Heart right ventricle (tissue), 16 donors: ENCODE results near the gene SCAMP3. TPM values are rescaled to one million over a fixed set of nuclear protein-coding genes. Genes with fewer than 3 reads are reported as not detected.

Experiments
- ATAC-seq, 8 donors: fragments of 200-7000 bp; cut with Tn5 transposase; one replicate each; pipeline ENCODE4 v1.9.1; 2020; ENCODE audit warnings: mild to moderate bottlenecking in 8 of 8, moderate library complexity in 8 of 8, moderate number of reproducible peaks in 1 of 8
- DNase-seq, 2 donors: peaks; one replicate each; pipeline ENCODE4 v3.0.0-alpha.2; 2020
- H3K27ac ChIP-seq, 10 donors: fragments of 200-600 bp; sonication (generic) in 2 of 10; one replicate each; pipeline versions ENCODE4 v1.5.0 to v1.8.0; 2020 to 2022; ENCODE audit warnings: mild to moderate bottlenecking in 3 of 10
- H3K27me3 ChIP-seq, 7 donors: fragments of 200-600 bp; one replicate each; pipeline ENCODE4 v1.8.0; 2021 to 2022; ENCODE audit warnings: mild to moderate bottlenecking in 2 of 7
- H3K36me3 ChIP-seq, 9 donors: fragments of 200-600 bp; sonication (generic) in 1 of 9; one replicate each; pipeline versions ENCODE4 v1.5.0 to v1.8.0; 2020 to 2022; ENCODE audit warnings: mild to moderate bottlenecking in 2 of 9
- H3K4me1 ChIP-seq, 9 donors: fragments of 200-600 bp; sonication (generic) in 1 of 9; one replicate each; pipeline versions ENCODE4 v1.5.0 to v1.8.0; 2020 to 2022; ENCODE audit warnings: mild to moderate bottlenecking in 4 of 9
- H3K4me3 ChIP-seq, 10 donors: fragments of 200-600 bp; sonication (generic) in 2 of 10; one replicate each; pipeline versions ENCODE4 v1.5.0 to v1.8.0; 2020 to 2022; ENCODE audit warnings: mild to moderate bottlenecking in 7 of 10, moderate library complexity in 2 of 10
- H3K9me3 ChIP-seq, 11 donors: fragments of 200-600 bp in 10 of 11; sonication (generic) in 2 of 11; one replicate each; pipeline versions ENCODE4 v1.5.0 to v1.8.0; 2013 to 2022; ENCODE audit warnings: mild to moderate bottlenecking in 2 of 11, control low read depth in 1 of 11, moderate library complexity in 1 of 11
- CTCF ChIP-seq, 9 donors: fragments of 200-600 bp; sonication (generic) in 2 of 9; IDR thresholded peaks; one replicate each; pipeline versions ENCODE4 v1.5.0 to v1.8.0; 2021 to 2022; ENCODE audit warnings: antibody characterized with exemption in 9 of 9, mild to moderate bottlenecking in 5 of 9, moderate library complexity in 1 of 9
- WGBS, 2 donors: extraction: QIAGEN DNeasy Blood & Tissue Kit; methylation state at CpG; one replicate each; pipeline ENCODE4 v1.1.7; 2013; ENCODE audit warnings: inconsistent platforms in 1 of 2; 5-methylcytosine and 5-hydroxymethylcytosine counted together
- intact Hi-C, 10 donors: fragments of 100-400 bp; cut with DNase I; formaldehyde crosslinking; loops; one replicate each; pipeline versions ENCODE4 v1.11.1 to v1.14.2; 2022
- long read RNA-seq, 3 donors: library from polyadenylated mRNA; unstranded; transcript quantifications; one replicate each; pipeline ENCODE4 v2.0.0, GENCODE V29; 2020 to 2021
- polyA plus RNA-seq, 2 donors: library from polyadenylated mRNA; stranded (reverse); fragments of 200-250 nt; gene quantifications; one replicate each; pipeline ENCODE4 v1.2.3, GENCODE V29; 2013
- total RNA-seq, 10 donors: library from RNA; stranded (reverse); fragmentation: NEBNext Ultra II Directional in 3 of 10; extraction: Animal tissue kit (Norgen Biotek cat#: 25700) in 3 of 10; gene quantifications; one replicate each; pipeline versions ENCODE4 v1.2.1 to v1.2.4, GENCODE V29; 2021 to 2023
- donor health status: Arrhythmogenic right ventricular cardiomyopathy.
- donor health status: ischemic (EF 13 %, LVEDD 7.1; RV severe dilation, severe dysfunction).
- donor health status: healthy with polysubstance abuse.
- donor health status: DM: no; HTN: yes; CAD: no.
- donor health status: DM: no; HTN: no; CAD: no.
- donor health status: ischemic (EF 25% LVEDD 6.9; RV normal size, moderate dysfunction).
- donor health status: ischemic (EF 25% LVEDD 5.7; RV mildly dilated, moderate dysfunction).
- donor health status: healthy.
- donor health status: DM: yes; HTN: yes; CAD: no.
- donor health status: Ischemic cardiomyopathy.
- donor health status: ischemic (EF 35%, LVEDD 5.7; RV mildly dilated, moderate dysfunction).
- donor health status: nonischemic (EF 11% LVEDD 7.7; RV severe dilation, severe dysfunction).
- donor health status: DM: yes; HTN: yes; CAD: no.
- donor health status: PGD.
- donor health status: ischemic (EF 29% LVEDD 5.4; RV normal size, mild dysfunction).
- donor health status: nonischemic (EF 23%, LVEDD 6.1; RV moderate dilation, normal function).

Gene SCAMP3
- 10 to 100 TPM; 54.1 to 73.1 (median 60.1) TPM for total RNA-seq
- 100 to 1,000 TPM in 1 of 2 donors, 10 to 100 TPM in 1; 47.9 to 109 TPM for polyA plus RNA-seq
- long read RNA-seq, donor 1, transcript SCAMP3-201 (9 exons, 1,446 nt): major isoform, 45 of 72 reads
- long read RNA-seq, donor 1, transcript SCAMP3-202 (8 exons, 1,537 nt): minor isoform, 7 of 72 reads
- long read RNA-seq, donor 1, partial matches to known transcripts: 8 of 72 reads
- long read RNA-seq, donor 1, other reads (novel, unspliced or antisense): 11 of 72 reads
- long read RNA-seq, donor 2, transcript SCAMP3-201 (9 exons, 1,446 nt): major isoform, 60 of 88 reads
- long read RNA-seq, donor 2, transcript SCAMP3-202 (8 exons, 1,537 nt): minor isoform, 10 of 88 reads
- long read RNA-seq, donor 2, partial matches to known transcripts: 7 of 88 reads
- long read RNA-seq, donor 2, other reads (novel, unspliced or antisense): 10 of 88 reads
- long read RNA-seq, donor 3, transcript SCAMP3-201 (9 exons, 1,446 nt): major isoform, 92 of 135 reads
- long read RNA-seq, donor 3, transcript SCAMP3-202 (8 exons, 1,537 nt): minor isoform, 11 of 135 reads
- long read RNA-seq, donor 3, partial matches to known transcripts: 19 of 135 reads
- long read RNA-seq, donor 3, other reads (novel, unspliced or antisense): 12 of 135 reads

DNA sequence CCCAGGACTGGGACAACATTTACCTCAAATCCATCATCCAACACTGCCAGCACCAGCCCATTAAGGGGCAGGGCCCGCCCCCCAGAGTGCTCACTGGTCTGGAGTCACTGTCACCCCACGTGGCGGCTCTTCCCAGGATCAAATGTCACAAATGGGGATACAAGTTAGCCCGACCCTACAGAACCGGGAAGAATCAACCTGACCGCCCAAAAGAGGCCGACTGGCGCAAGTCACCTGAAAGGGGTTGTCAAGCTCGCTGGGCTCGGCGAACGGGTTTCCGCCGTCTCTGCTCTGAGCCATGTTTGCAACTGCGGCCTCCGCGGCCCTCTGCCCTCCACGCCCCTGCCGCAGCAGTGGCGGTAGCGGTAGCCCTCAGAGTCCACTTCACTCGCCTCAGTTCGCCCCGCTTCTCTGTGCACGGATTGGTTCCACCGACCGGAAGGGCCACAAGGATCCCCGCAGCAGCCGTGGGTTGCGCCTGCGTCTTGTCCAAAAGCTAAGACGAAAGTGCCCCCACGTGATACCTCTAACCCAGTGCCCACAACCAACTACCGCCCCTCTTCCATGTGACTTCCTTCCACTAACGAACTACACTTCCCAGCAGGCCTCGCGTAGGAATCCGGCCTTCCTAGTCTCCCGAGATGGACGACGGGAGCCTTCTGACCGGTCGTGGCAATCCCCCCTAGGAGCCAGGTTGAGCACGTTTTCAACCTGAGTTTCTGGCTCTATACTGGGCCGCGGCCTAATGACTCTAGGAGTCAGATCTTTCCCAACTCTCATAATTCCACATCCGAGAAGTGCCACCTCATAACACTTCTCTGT, at the start of gene SCAMP3:
Gene SCAMP3 (minus strand): TSS at position 509 of the 822 bp plus-strand sequence. CDS start 209 bp downstream, at position 300.
- peak in 1 of 9 donors; percentile 6 for TF ChIP-seq CTCF (IDR thresholded peaks at IDR 0.05)
- 0 to 1% methylated on average over 47 of the region's 47 CpGs for WGBS, 2 donors
- Histone ChIP-seq H3K27me3 (no peaks in the 10 kb centered on the region), H3K4me3 (peak within 1 kb of the TSS; percentile 47 to 96 (median 83)), H3K36me3 (peaks cover 0 to 80% (median 55%) of the 10 kb centered on the region in 9 donors), H3K27ac (peak within 1 kb of the TSS; percentile 38 to 93 (median 88)), H3K4me1 (peaks cover 3 to 32% (median 21%) of the 10 kb centered on the region in 9 donors), H3K9me3 (no peaks in the 10 kb centered on the region)
- DNase-seq (peak; percentile 90 to 97), ATAC-seq (peak; percentile 96 to 99 (median 98))
- intact Hi-C loops: no loop called here

DNA sequence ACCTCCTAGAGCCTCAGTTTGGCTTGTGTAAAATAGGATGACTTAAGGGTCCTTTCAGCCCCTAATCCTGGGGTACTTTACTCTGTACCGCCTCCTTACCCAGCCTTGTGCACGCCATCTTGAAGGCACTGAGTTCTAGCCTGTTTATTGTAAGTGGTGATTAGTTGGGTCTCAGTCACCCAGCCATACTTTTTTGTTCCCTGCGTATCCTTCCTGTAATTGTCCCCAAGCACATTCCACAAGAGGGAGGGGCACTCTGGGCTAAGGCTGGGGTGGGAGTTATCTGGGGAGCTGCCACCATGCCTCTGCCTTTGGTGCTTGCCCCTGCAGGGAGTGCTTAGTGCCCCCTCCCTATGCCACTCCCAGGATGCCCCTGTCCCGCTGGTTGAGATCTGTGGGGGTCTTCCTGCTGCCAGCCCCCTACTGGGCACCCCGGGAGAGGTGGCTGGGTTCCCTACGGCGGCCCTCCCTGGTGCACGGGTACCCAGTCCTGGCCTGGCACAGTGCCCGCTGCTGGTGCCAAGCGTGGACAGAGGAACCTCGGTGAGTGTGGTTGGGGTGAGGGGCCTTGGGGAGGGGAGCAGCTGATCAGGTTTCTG, 47.4 kb upstream of the SCAMP3 start:
- ATAC-seq: peak; percentile 3 to 56 (median 30)
- intact Hi-C loops: loop anchor here in 5 of 10 donors (1.0 to 5.0 kb wide), 4 partner anchors 32 to 37 kb away; partner anchors contain the start of genes CLK2 (in 3 of the 5) and HCN3 (in 2 of the 5)
- Histone ChIP-seq H3K27me3 (no peaks in the 10 kb centered on the region), H3K9me3 (no peaks in the 10 kb centered on the region), H3K36me3 (peaks cover 0 to 46% (median 0%) of the 10 kb centered on the region in 9 donors), H3K27ac (peak overlapping the region; percentile 74 to 97 (median 92)), H3K4me3 (peak overlapping the region; percentile 53 to 99 (median 81)), H3K4me1 (peaks cover 0 to 40% (median 36%) of the 10 kb centered on the region in 9 donors)
- WGBS, 2 donors: 10 to 16% methylated on average over 11 of the region's 11 CpGs
- peak; percentile 29 to 52 for DNase-seq
- no peak for TF ChIP-seq CTCF (IDR thresholded peaks at IDR 0.05)

GRCh38 chr1:155308493-155309422, 46.6 kb upstream of the SCAMP3 start, which contains the start of gene FDPS:
TSS of gene FDPS (plus strand) at chr1:155308866. CDS start at chr1:155309790, 924 bp downstream.
- Histone ChIP-seq H3K27me3 (no peaks in the 10 kb centered on the region), H3K27ac (peak within 1 kb of the TSS; percentile 74 to 97 (median 92)), H3K4me3 (peak within 1 kb of the TSS; percentile 53 to 99 (median 81)), H3K4me1 (peaks cover 0 to 40% (median 36%) of the 10 kb centered on the region in 9 donors), H3K9me3 (no peaks in the 10 kb centered on the region), H3K36me3 (peaks cover 0 to 38% (median 0%) of the 10 kb centered on the region in 9 donors)
- intact Hi-C loops: loop anchor here in 5 of 10 donors (1.0 to 5.0 kb wide), 6 partner anchors 16 to 53 kb away; partner anchors contain the start of genes CLK2 (in 3 of the 5), HCN3 (in 2 of the 5) and ENTREP3 (in 1 of the 5)
- WGBS, 2 donors: 0% methylated on average over 51 of the region's 51 CpGs
- ATAC-seq: peak; percentile 99 to 100 (median 99)
- peak in 3 of 9 donors; percentile 3 to 26 (median 19) for TF ChIP-seq CTCF (IDR thresholded peaks at IDR 0.05)
- DNase-seq: peak; percentile 98 to 99
